Thyroid gland (tissue), 4 donors: ENCODE data around the gene SSX2IP.
A peak's percentile ranks its signal among the peaks of the same experiment; 100 is the strongest.

Source experiments
- CTCF ChIP-seq, 6 experiments: fragments of 200-600 bp in 3 of 6; fragments of 450-650 bp in 3 of 6; sonication (generic) in 3 of 6; IDR thresholded peaks; one replicate each; pipeline ENCODE4 v1.5.1; 2016 to 2019; ENCODE audit warnings: antibody characterized with exemption in 6 of 6, mild to moderate bottlenecking in 2 of 6, inconsistent platforms in 1 of 6, moderate library complexity in 1 of 6
- POLR2A ChIP-seq, 2 donors: fragments of 450-650 bp; IDR thresholded peaks; one replicate each; pipeline ENCODE4 v1.6.1; 2017; ENCODE audit warnings: antibody characterized with exemption in 2 of 2, mild to moderate bottlenecking in 2 of 2, moderate library complexity in 1 of 2

- TF ChIP-seq CTCF (IDR thresholded peaks at IDR 0.05) (peak; percentile 67 to 99 (median 94)), POLR2A (IDR thresholded peaks at IDR 0.05) (no peak)
These were observed 69.4 kb downstream of the SSX2IP start for GRCh38 chr1:84620720-84621313.
